Neural crest cell (in vitro differentiated cells): Measurements from ENCODE around the gene FOLR3. TPM values are rescaled to one million over a fixed set of nuclear protein-coding genes. Genes with fewer than 3 reads are reported as not detected.
"Not testable (repeated sequence)": the region's sequence is repeated elsewhere in the genome, so short reads cannot be mapped to it uniquely, and the experiment has no call there.

Experiments used
- DNase-seq: peaks from one replicate; pipeline ENCODE4 v3.0.0; 2021; ENCODE audit warnings: low read depth, mixed read lengths, low spot score
- H3K27ac Mint-ChIP-seq: one replicate; pipeline ENCODE4 v1.8.0; 2021; ENCODE audit warnings: mild to moderate bottlenecking, mixed read lengths; ENCODE audit not compliant: unreplicated experiment
- H3K27me3 Mint-ChIP-seq: 2 replicates; pipeline ENCODE4 v1.8.0; 2021; ENCODE audit warnings: low read depth, mild to moderate bottlenecking, mixed read lengths
- H3K36me3 Mint-ChIP-seq: 2 replicates; pipeline ENCODE4 v1.8.0; 2021; ENCODE audit warnings: low read depth, mild to moderate bottlenecking, mixed read lengths
- H3K4me1 Mint-ChIP-seq: 2 replicates; pipeline ENCODE4 v1.8.0; 2021; ENCODE audit warnings: mixed read lengths
- H3K4me3 Mint-ChIP-seq: one replicate; pipeline ENCODE4 v1.8.0; 2021; ENCODE audit warnings: mild to moderate bottlenecking, mixed read lengths
- H3K9me3 Mint-ChIP-seq: 2 replicates; pipeline ENCODE4 v1.8.0; 2021; ENCODE audit warnings: mixed read lengths
- CTCF ChIP-seq: fragments of 200-600 bp; sonication (generic); conservative IDR thresholded peaks from 2 replicates; pipeline ENCODE4 v1.5.0; 2021; ENCODE audit warnings: antibody characterized with exemption, mild to moderate bottlenecking
- total RNA-seq: library from RNA; stranded (reverse); gene quantifications from 2 replicates; pipeline ENCODE4 v1.2.1, GENCODE V29; 2021

FOLR3 gene
- total RNA-seq, 1 donor from 2014 or later = not detected

- no peak overlapping the region for H3K27ac Mint-ChIP-seq
- no peaks in the 10 kb centered on the region for H3K9me3 Mint-ChIP-seq
- no peak for TF ChIP-seq CTCF
- DNase-seq = no peak
- no peaks in the 10 kb centered on the region for H3K36me3 Mint-ChIP-seq
- no peak overlapping the region for H3K4me3 Mint-ChIP-seq
- no peaks in the 10 kb centered on the region for H3K4me1 Mint-ChIP-seq
- H3K27me3 Mint-ChIP-seq = peaks cover 17% of the 10 kb centered on the region
Observed at GRCh38 chr11:72154816-72155215, 19.3 kb downstream of the FOLR3 start.

GRCh38 chr11:72155751-72156150 lies 20.2 kb downstream of the FOLR3 start:
- no peak for TF ChIP-seq CTCF
- H3K4me3 Mint-ChIP-seq = no peak overlapping the region
- no peak overlapping the region for H3K27ac Mint-ChIP-seq
- H3K27me3 Mint-ChIP-seq = peaks cover 22% of the 10 kb centered on the region
- H3K9me3 Mint-ChIP-seq = no peaks in the 10 kb centered on the region
- H3K4me1 Mint-ChIP-seq = no peaks in the 10 kb centered on the region
- DNase-seq = no peak
- H3K36me3 Mint-ChIP-seq = no peaks in the 10 kb centered on the region

GRCh38 chr11:72157131-72157530 lies 21.6 kb downstream of the FOLR3 start:
- DNase-seq = no peak
- H3K4me3 Mint-ChIP-seq = no peak overlapping the region
- peaks cover 29% of the 10 kb centered on the region for H3K27me3 Mint-ChIP-seq
- TF ChIP-seq CTCF = no peak
- no peak overlapping the region for H3K27ac Mint-ChIP-seq
- H3K4me1 Mint-ChIP-seq = no peaks in the 10 kb centered on the region
- H3K9me3 Mint-ChIP-seq = peaks cover 2% of the 10 kb centered on the region
- no peaks in the 10 kb centered on the region for H3K36me3 Mint-ChIP-seq

GRCh38 chr11:72160319-72160718 lies 24.8 kb downstream of the FOLR3 start:
- Mint-ChIP-seq H3K4me3 (no peak overlapping the region), H3K27me3 (peaks cover 34% of the 10 kb centered on the region), H3K4me1 (no peaks in the 10 kb centered on the region), H3K9me3 (peaks cover 2% of the 10 kb centered on the region), H3K27ac (no peak overlapping the region), H3K36me3 (no peaks in the 10 kb centered on the region)
- no peak for DNase-seq
- no peak for TF ChIP-seq CTCF

GRCh38 chr11:72162891-72163492 lies 27.5 kb downstream of the FOLR3 start:
- H3K27me3 Mint-ChIP-seq = peaks cover 30% of the 10 kb centered on the region
- DNase-seq = no peak
- peaks cover 2% of the 10 kb centered on the region for H3K9me3 Mint-ChIP-seq
- H3K36me3 Mint-ChIP-seq = no peaks in the 10 kb centered on the region
- no peaks in the 10 kb centered on the region for H3K4me1 Mint-ChIP-seq
- no peak overlapping the region for H3K4me3 Mint-ChIP-seq
- TF ChIP-seq CTCF = no peak
- H3K27ac Mint-ChIP-seq = no peak overlapping the region

- not testable (repeated sequence) for H3K4me3 Mint-ChIP-seq, H3K27ac Mint-ChIP-seq, H3K36me3 Mint-ChIP-seq, H3K9me3 Mint-ChIP-seq, H3K4me1 Mint-ChIP-seq, DNase-seq
- peaks cover 23% of the 10 kb centered on the region for H3K27me3 Mint-ChIP-seq
Observed at GRCh38 chr11:72164187-72164586, 28.7 kb downstream of the FOLR3 start.

GRCh38 chr11:72169046-72169555 lies 33.6 kb downstream of the FOLR3 start:
- DNase-seq = not testable (repeated sequence)

GRCh38 chr11:72169754-72170153 lies 34.2 kb downstream of the FOLR3 start:
- H3K4me3 Mint-ChIP-seq, H3K27me3 Mint-ChIP-seq, H3K4me1 Mint-ChIP-seq, DNase-seq, H3K9me3 Mint-ChIP-seq, H3K36me3 Mint-ChIP-seq: not testable (repeated sequence)
- H3K27ac Mint-ChIP-seq = peak overlapping the region; percentile 43

More at GRCh38 chr11:72169046-72169555, 33.6 kb downstream of the FOLR3 start:
- H3K27ac Mint-ChIP-seq, H3K27me3 Mint-ChIP-seq, H3K9me3 Mint-ChIP-seq, H3K4me3 Mint-ChIP-seq, H3K4me1 Mint-ChIP-seq, H3K36me3 Mint-ChIP-seq: not testable (repeated sequence)

GRCh38 chr11:72172043-72172442 lies 36.5 kb downstream of the FOLR3 start:
- not testable (repeated sequence) for DNase-seq, H3K27ac Mint-ChIP-seq, H3K9me3 Mint-ChIP-seq, H3K4me3 Mint-ChIP-seq, H3K36me3 Mint-ChIP-seq, H3K27me3 Mint-ChIP-seq, H3K4me1 Mint-ChIP-seq
